Right lobe of liver (tissue), 6 donors: ENCODE results near the gene HYDIN. TPM values are rescaled to one million over a fixed set of nuclear protein-coding genes. Genes with fewer than 3 reads are reported as not detected.
A peak's percentile ranks its signal among the peaks of the same experiment; 100 is the strongest.

Source experiments
- ATAC-seq, 4 donors: fragments of 200-7000 bp; cut with Tn5 transposase; one replicate each; pipeline ENCODE4 v1.9.1; 2020; ENCODE audit warnings: mild to moderate bottlenecking in 4 of 4, moderate library complexity in 4 of 4
- DNase-seq, 3 donors: peaks; one replicate each; pipeline ENCODE4 v3.0.0-alpha.2; 2020
- H3K27ac ChIP-seq, 3 donors: fragments of 200-600 bp; one replicate each; pipeline ENCODE4 v1.8.0; 2022
- H3K27me3 ChIP-seq, 2 donors: fragments of 200-600 bp; one replicate each; pipeline ENCODE4 v1.8.0; 2022
- H3K36me3 ChIP-seq, 4 donors: fragments of 200-600 bp; sonication (generic) in 1 of 4; one replicate each; pipeline versions ENCODE4 v1.5.1 to v1.8.0; 2017 to 2022; ENCODE audit warnings: control low read depth in 1 of 4
- H3K4me1 ChIP-seq, 4 donors: fragments of 200-600 bp; sonication (generic) in 1 of 4; one replicate each; pipeline versions ENCODE4 v1.5.1 to v1.8.0; 2017 to 2022; ENCODE audit warnings: control low read depth in 1 of 4
- H3K4me3 ChIP-seq, 3 donors: fragments of 200-600 bp; one replicate each; pipeline ENCODE4 v1.8.0; 2022
- H3K9me3 ChIP-seq, 4 donors: fragments of 200-600 bp; sonication (generic) in 1 of 4; one replicate each; pipeline versions ENCODE4 v1.5.1 to v1.8.0; 2017 to 2022; ENCODE audit warnings: control low read depth in 1 of 4
- POLR2A ChIP-seq: fragments of 450-650 bp; IDR thresholded peaks from one replicate; pipeline ENCODE4 v1.6.1; 2017; ENCODE audit warnings: antibody characterized with exemption, mild to moderate bottlenecking
- WGBS: methylation state at CpG from one replicate; pipeline ENCODE4 v1.1.6; 2018; ENCODE audit warnings: low coverage, low lambda C conversion rate; ENCODE audit not compliant: insufficient coverage; ENCODE audit errors: missing lambda C conversion rate; 5-methylcytosine and 5-hydroxymethylcytosine counted together
- intact Hi-C, 2 donors: fragments of 100-400 bp; cut with DNase I; formaldehyde crosslinking; loops; one replicate each; pipeline versions ENCODE4 v1.11.2 to v1.14.1; 2022
- long read RNA-seq: library from polyadenylated mRNA; unstranded; transcript quantifications from one replicate; pipeline ENCODE4 v2.0.0, GENCODE V29; 2019
- total RNA-seq, 6 experiments: library from RNA; depleted of rRNA in 2 of 6; stranded (reverse); fragments of >200 nt in 2 of 6; fragmentation: NEBNext Ultra II Directional in 3 of 6; extraction: Animal tissue kit (Norgen Biotek cat#: 25700) in 3 of 6; gene quantifications; one replicate each; pipeline versions ENCODE4 v1.1.0 to v1.2.4, GENCODE V29; 2016 to 2023
- TF ChIP-seq, protein P1 (sequence below), 4 donors: fragments of 200-600 bp in 3 of 4; fragments of 450-650 bp in 1 of 4; IDR thresholded peaks; one replicate each; pipeline versions ENCODE4 v1.5.1 to v1.8.0; 2016 to 2022; ENCODE audit warnings: antibody characterized with exemption in 4 of 4, mild to moderate bottlenecking in 2 of 4
- donor health status: DM: no; HTN: yes; CAD: no.
- donor health status: DM: no; HTN: no; CAD: no.
- donor health status: DM: no; HTN: no; CAD: no.
- donor health status: DM: no; HTN: yes; CAD: no.
- donor health status: DM: no; HTN: yes; CAD: no.

HYDIN gene
- 1 to 10 TPM in 1 of 6 experiments, under 1 TPM in 4, not detected in 1; 0.20 to 1.4 (median 0.27) TPM for total RNA-seq
- long read RNA-seq = 0 reads

DNA sequence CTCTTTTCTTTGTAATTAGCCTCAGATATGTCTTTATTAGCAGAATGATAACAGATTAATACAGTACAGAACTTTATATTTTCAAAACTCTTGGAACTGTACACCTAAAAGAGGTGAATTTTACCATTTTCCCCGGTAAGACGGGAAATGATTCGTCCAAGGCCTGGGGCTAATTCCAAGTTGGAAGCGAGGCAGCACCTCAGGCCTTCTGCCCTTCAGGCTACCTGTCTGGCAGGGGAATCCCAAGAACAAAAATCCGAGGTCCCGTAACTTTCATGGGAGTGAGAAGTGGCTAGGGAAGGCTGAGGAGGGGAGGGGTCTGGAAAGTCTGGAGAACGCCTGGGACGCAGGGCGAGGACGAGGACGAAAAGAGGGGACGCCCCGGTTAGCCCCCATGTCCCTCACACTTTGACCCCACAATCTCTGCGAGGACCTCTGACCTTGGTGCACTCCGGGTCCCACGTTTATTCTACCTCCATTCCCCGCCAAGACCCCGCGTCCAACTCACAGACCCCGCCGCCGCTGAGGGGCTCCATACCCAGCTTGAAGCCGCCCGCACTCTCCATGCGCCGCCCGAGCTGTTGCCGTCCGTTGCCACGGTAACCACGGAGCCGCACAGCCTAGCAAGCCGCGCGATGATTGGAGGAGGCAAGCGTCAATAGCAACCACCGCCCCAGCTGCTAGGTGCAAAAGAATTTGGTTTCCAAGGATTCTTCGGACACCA lies at the start of gene HYDIN:
HYDIN (minus strand) TSS at position 601 of the 724 bp plus-strand sequence. CDS start 43,827 bp downstream, outside the sequence.
- TF ChIP-seq, protein P1, sequence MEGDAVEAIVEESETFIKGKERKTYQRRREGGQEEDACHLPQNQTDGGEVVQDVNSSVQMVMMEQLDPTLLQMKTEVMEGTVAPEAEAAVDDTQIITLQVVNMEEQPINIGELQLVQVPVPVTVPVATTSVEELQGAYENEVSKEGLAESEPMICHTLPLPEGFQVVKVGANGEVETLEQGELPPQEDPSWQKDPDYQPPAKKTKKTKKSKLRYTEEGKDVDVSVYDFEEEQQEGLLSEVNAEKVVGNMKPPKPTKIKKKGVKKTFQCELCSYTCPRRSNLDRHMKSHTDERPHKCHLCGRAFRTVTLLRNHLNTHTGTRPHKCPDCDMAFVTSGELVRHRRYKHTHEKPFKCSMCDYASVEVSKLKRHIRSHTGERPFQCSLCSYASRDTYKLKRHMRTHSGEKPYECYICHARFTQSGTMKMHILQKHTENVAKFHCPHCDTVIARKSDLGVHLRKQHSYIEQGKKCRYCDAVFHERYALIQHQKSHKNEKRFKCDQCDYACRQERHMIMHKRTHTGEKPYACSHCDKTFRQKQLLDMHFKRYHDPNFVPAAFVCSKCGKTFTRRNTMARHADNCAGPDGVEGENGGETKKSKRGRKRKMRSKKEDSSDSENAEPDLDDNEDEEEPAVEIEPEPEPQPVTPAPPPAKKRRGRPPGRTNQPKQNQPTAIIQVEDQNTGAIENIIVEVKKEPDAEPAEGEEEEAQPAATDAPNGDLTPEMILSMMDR (IDR thresholded peaks at IDR 0.05) = no peak
- no peak for TF ChIP-seq POLR2A
- H3K36me3 ChIP-seq = no peaks in the 10 kb centered on the region
- H3K4me3 ChIP-seq = no peak within 1 kb of the TSS
- intact Hi-C loops = no loop called here
- no peak within 1 kb of the TSS for H3K27ac ChIP-seq
- no peaks in the 10 kb centered on the region for H3K9me3 ChIP-seq
- WGBS = 23% methylated on average over 29 of the region's 38 CpGs
- H3K4me1 ChIP-seq = no peaks in the 10 kb centered on the region
- DNase-seq (peak; percentile 20 to 63 (median 56)), ATAC-seq (peak in 3 of 4 donors; percentile 38 to 44 (median 39))
- no peaks in the 10 kb centered on the region for H3K27me3 ChIP-seq

- H3K36me3 ChIP-seq = no peaks in the 10 kb centered on the region
- H3K4me3 ChIP-seq = no peak overlapping the region
- intact Hi-C loops = no loop called here
- DNase-seq (no peak), ATAC-seq (no peak)
- TF ChIP-seq, protein P1 (IDR thresholded peaks at IDR 0.05) = no peak
- no peak for TF ChIP-seq POLR2A
- no peaks in the 10 kb centered on the region for H3K4me1 ChIP-seq
- 75% methylated on average over 3 of the region's 4 CpGs for WGBS
- no peak overlapping the region for H3K27ac ChIP-seq
- H3K27me3 ChIP-seq = no peaks in the 10 kb centered on the region
- H3K9me3 ChIP-seq = no peaks in the 10 kb centered on the region
Observed at GRCh38 chr16:71276589-71277334, 46.2 kb upstream of the HYDIN start.

DNA sequence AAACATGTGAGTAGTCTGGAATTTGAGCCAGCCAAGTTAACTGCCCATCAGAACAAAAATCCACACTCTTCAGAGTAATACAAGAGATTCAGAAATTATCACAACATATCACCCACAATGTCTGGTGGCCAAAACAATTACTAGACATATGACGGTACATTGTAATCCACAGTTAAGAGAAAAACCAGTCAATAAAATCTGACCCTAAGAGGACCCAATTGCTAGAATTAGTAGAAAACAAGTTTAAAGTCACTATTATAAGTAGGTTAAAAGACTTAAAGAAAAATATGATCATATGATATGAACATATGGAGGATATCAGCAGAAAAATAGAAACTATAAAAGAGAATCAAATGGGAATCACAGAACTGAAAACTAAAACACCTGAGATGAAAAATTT lies 42.9 kb upstream of the HYDIN start:
- TF ChIP-seq POLR2A = no peak
- TF ChIP-seq, protein P1 (IDR thresholded peaks at IDR 0.05) = no peak
- 91% methylated on average over 1 of the region's 1 CpG for WGBS
- H3K4me3 ChIP-seq = no peak overlapping the region
- H3K27me3 ChIP-seq = no peaks in the 10 kb centered on the region
- no peak for ATAC-seq
- H3K9me3 ChIP-seq = no peaks in the 10 kb centered on the region
- H3K36me3 ChIP-seq = no peaks in the 10 kb centered on the region
- DNase-seq = no peak
- H3K27ac ChIP-seq = no peak overlapping the region
- intact Hi-C loops = no loop called here
- no peaks in the 10 kb centered on the region for H3K4me1 ChIP-seq

- Histone ChIP-seq H3K36me3 (no peaks in the 10 kb centered on the region), H3K27me3 (no peaks in the 10 kb centered on the region), H3K27ac (no peak overlapping the region), H3K4me3 (no peak overlapping the region), H3K4me1 (peaks cover 0 to 4% (median 0%) of the 10 kb centered on the region in 4 donors), H3K9me3 (no peaks in the 10 kb centered on the region)
- DNase-seq (no peak), ATAC-seq (no peak)
- WGBS = 58% methylated on average over 3 of the region's 3 CpGs
- intact Hi-C loops = no loop called here
- no peak for TF ChIP-seq POLR2A
- TF ChIP-seq, protein P1 (IDR thresholded peaks at IDR 0.05) = no peak
Observed at GRCh38 chr16:71264299-71264698, 33.8 kb upstream of the HYDIN start.
